ENCODE data around the gene QKI.

GRCh38 chr6:163468738-163469137 lies 54.2 kb downstream of the QKI start:
- TF ChIP-seq CTCF (IDR thresholded peaks at IDR 0.05) (no peak), EP300 (IDR thresholded peaks at IDR 0.05) (no peak), POLR2A (IDR thresholded peaks at IDR 0.05) (no peak)

Data from ovary (tissue), 3 donors.